Epithelial cell of esophagus (primary cell): ENCODE measurements around the gene ASIC3.

Source experiments
- DNase-seq: peaks from one replicate; pipeline ENCODE4 v3.0.0; 2010; ENCODE audit warnings: low read depth
- H3K4me3 ChIP-seq: 2 replicates; pipeline ENCODE4 v1.5.1; 2011; ENCODE audit warnings: mild to moderate bottlenecking, low read length, control low read depth
- CTCF ChIP-seq: IDR thresholded peaks from 2 replicates; pipeline ENCODE4 v1.5.1; 2011; ENCODE audit warnings: low read depth, mild to moderate bottlenecking, low read length, control low read depth, inconsistent platforms; ENCODE audit not compliant: insufficient read depth; ENCODE audit errors: missing control alignments

Gene ASIC3

GRCh38 chr7:151059367-151060112 is 11.2 kb downstream of the ASIC3 start, which contains the start of gene SLC4A2:
Gene SLC4A2 (plus strand): TSS chr7:151059589. CDS start chr7:151061988, 2,399 bp downstream.
- DNase-seq = peak; percentile 69
- peak; percentile 43 for TF ChIP-seq CTCF
- peak within 1 kb of the TSS; percentile 96 for H3K4me3 ChIP-seq

- DNase-seq = no peak
- TF ChIP-seq CTCF = no peak
These were observed 11.7 kb downstream of the ASIC3 start for GRCh38 chr7:151060113-151060415.

GRCh38 chr7:151060416-151061212 is 12.3 kb downstream of the ASIC3 start:
- TF ChIP-seq CTCF = no peak
- DNase-seq = peak; percentile 37
- peak overlapping the region; percentile 96 for H3K4me3 ChIP-seq

More at GRCh38 chr7:151060113-151060415, 11.7 kb downstream of the ASIC3 start:
- peak overlapping the region; percentile 96 for H3K4me3 ChIP-seq

- no peak for DNase-seq
- TF ChIP-seq CTCF = no peak
- H3K4me3 ChIP-seq = no peak overlapping the region
These were observed 13.1 kb downstream of the ASIC3 start for GRCh38 chr7:151061213-151062110.

GRCh38 chr7:151062111-151062398 is 13.7 kb downstream of the ASIC3 start:
- H3K4me3 ChIP-seq = peak overlapping the region; percentile 10
- no peak for TF ChIP-seq CTCF
- no peak for DNase-seq

GRCh38 chr7:151062399-151063211 is 14.3 kb downstream of the ASIC3 start:
- peak; percentile 63 for DNase-seq
- TF ChIP-seq CTCF = no peak
- peak overlapping the region; percentile 27 for H3K4me3 ChIP-seq
